HG02759 (cell line): ENCODE measurements around the gene ATP5PB.

ENCODE experiments used
- ATAC-seq: cut with Tn5 transposase; IDR thresholded peaks from one replicate; pipeline ENCODE4 v1.9.1; 2021; ENCODE audit warnings: mild to moderate bottlenecking, moderate library complexity; ENCODE audit not compliant: unreplicated experiment

ATP5PB gene

DNA sequence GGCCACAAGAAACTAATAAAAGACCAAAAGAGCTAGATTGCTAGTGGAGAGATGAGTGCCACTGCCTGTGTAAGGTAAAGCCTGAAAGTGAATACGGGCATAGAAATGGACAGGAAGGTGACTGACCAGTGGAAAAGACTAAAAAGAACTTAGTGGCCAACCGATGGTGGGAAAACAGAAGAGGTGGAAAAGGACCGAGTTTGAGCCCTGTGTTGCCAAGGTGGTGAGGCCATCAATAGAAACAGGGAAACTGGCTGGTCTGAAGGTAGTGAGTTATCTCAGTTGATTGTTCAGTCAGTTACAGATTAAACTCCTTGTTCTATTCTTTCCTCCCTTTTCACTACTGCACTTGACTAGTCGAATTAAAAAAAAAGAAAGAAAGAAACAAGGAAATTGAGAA is 2.7 kb upstream of the ATP5PB start:
- no peak for ATAC-seq

DNA sequence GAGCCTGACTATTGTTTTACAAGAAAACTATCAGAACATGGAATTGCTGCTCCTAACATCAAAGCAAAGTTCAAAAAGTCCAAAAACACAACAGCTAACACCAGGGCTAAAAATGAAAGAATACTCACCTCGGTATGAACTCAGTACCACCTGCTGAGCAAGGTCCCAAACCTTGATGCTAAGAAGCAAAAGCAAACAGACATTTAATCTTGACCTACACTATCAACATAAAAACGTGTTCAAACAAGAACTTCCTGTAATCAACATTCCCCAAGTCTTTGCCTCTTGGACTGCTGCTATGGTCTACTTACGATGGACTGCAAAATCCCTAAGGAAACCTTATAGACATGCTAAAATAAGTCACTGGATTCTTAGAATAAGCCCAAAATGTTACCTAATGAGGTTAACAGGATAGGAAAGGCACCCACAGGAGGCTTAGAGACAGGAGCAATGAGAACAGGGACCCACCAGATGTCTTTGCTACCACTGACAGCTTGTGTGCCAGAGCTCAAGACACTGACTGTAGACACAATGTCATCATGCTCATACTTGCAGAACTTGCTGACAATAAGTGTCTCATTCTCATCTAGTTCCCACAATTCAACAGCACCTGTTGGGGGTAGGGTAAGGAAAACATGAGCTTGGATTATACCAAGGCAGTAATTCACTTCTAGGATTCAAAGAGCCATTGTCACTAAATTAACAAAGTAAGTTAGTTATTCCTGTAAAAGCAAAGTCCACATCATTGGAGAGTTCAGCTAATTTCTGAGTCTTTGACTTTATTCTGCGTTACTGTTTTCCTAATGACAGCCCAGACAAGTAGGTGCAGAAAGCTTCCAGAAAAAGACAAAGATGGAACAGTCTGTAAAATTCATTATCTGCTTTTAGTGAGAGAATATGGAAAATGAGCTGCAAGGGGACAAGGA is 2.0 kb upstream of the ATP5PB start:
- no peak for ATAC-seq

DNA sequence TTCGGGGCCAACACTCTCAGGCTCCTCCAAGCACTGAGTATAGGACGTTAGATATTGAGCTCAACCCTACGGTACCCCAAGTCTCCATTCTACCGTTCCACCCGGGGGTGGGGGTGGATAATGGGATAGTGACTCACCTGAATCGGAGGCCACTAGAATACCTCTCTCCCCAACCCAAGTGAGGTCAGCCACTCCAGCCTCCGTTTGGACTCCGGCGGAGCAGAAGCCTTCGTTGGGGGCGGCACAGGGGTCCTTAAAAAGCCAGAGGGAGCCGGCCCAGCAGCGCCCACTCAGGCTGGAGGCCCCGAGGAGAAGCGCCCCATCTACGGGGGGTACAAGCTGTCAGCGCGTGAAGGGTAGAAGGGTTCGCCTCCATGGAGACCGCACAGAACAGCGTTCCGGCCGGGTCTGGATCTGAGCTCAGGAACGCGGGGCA is 764 bp upstream of the ATP5PB start:
- peak; percentile 11 for ATAC-seq

DNA sequence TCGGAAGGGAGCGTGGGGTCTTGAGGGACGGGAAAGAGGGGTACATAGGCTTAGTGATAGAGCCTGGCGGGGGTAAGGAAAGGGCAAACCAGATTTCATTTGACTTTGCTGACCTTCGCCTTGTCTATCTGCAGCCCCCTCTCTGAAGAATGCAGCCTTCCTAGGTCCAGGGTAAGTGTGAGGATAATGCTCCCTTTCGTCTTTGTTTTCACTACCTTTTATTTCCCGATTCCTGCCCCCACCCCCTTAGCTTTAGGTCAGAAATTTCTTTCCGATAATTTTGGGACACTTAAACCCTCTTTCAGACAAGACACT is 396 bp downstream of the ATP5PB start:
- no peak for ATAC-seq

DNA sequence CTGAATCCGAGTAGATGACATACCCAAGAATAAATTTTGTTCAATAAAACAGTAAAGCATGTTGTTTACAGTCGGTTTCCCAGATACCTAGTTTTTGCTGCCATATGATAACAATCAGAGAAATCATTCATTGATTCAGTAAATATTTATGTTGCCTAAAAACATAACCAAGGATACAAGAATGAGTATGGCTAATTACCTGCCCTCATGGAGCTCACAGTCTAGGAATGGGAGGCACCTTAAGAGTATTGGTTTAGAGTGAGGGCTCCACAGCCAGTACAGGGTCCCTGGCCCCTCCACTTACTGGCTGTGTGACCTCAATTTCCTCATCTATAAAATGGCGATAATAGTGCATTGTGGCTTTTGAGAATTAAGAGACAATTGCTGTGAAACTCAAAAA is 921 bp downstream of the ATP5PB start:
- no peak for ATAC-seq

DNA sequence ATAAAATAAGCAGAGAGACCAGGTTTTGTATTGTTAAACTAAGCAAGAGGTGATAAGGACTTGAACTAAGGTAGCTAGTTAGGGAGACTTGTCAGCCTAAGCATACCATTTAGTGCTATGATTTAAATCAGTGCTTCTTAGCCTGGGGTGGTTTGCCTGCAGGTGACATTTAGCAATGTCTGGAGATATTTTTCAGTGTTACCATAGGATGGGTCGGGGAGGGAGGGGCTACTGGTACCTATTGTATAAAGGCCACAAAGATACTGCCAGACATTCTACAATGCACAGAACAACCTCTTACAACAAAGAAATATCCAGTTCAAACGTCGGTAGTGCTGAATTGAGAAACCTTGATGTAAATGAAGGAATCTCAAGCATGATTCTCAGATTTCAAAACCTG is 3.3 kb downstream of the ATP5PB start:
- ATAC-seq, result no peak

DNA sequence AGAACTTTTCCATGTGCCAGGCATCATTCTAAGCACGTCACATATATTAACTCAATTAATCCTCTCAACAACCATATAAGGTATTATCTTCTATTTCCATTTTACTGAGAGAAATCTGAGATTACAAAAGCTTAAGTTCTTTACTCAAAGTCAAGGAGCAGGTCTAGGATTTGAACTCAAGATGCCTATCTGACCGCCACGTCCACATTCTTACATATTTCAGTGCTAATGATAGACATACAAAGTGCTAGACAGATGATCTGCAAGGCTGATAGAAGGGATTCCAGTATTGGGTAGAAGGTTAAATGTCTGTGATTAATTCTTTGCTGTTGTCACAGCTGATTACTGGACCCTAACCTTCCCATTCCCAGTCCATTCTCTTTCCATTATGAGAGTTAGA is 4.4 kb downstream of the ATP5PB start:
- no peak for ATAC-seq

DNA sequence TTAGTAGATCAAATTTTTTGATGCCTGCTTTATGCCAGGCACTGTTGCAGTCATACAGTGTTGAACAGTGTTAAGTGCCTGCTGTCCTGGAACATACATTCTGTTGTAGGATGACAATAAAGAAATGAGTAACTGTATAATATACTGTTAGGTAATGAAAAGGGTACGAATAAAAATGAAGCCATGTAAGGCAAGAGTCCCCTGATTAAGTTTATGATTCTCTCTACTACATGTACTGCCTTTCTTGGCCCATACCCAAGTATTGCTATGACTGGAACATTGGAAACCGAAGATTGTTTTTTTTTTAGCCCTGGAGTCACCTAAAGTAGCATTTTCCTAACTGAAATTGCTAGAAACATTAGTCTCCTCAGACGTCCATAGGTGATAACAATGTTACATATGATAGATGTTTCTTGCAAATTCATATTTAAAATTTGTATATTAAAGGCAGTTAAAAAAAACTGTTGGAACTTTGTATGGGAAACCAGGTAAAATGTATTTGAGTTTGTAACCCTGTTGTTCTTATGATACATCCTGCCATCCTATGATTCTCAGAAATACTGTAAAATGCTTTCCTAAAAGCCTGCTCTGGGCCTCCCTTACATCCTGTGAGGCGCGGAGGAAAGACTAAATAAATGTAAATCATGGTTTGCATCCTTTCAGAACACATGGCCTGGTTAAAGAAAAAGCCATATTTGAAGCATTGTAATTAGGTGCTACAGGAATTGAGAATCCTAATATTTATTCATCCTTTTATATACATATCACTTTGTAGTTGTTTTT is 5.8 kb downstream of the ATP5PB start:
- ATAC-seq, result no peak

DNA sequence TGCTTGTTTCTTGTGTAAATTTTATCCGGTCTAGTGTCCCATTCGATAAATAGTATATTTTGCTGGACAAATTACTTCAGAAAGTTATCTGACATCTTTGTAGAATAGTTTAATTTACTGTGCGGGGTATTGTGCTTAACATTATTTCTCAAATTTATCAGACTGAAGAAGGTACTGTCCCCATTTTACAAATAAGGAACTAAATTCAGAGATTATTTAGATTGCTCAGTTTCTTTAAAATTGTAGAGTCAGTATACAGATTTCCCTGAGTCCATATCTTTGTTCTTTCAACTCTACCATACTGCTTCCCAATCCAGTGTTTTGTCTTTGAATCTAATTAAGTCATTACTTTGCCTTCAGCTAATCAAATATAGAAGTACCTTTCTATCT is 6.4 kb downstream of the ATP5PB start:
- ATAC-seq, result no peak

DNA sequence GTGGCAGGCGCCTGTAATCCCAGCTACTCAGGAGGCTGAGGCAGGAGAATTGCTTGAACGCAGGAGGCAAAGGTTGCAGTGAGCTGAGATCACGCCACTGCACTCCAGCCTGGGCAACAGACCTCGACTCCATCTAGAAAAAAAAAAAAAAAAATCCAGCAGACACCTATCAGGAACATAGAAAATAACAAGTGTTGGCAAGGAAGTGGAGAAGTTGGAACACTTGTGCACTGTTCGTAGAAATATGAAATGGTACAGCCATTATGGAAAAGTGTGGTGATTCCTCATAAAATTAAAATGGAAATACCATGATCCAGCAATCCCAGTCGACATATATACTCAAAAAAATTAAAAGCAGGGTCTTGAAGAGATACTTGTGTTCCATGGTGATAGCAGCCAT is 12.5 kb downstream of the ATP5PB start:
- no peak for ATAC-seq

DNA sequence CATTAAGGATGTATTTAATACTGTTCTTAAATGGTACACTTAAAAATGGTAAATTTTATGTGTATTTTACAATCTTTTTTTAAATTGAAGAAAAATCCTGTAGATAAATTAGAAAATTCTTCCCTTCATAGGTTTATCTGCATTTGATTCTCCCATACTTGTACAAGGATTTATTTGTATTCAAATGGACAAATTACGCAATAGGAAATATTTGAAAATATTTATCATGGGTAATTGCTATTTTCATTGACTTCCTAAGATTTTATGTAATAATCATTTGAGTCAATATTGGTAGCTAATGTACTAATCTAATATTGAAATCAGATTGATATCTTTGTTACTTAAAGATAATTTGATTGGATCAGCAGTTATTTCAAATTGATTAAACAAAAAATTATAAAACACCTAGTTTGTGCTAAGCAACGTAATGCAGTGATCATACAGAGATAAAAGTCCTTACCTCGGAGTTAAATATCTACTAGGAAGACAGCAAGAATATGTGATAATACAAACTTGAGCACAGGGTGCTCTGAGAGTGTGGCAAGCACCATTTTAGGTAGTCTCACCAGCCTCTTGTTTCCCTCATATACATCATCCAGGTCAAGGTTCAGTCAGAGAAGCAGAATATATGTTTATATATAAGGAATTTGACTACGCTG is 13.2 kb downstream of the ATP5PB start:
- no peak for ATAC-seq

DNA sequence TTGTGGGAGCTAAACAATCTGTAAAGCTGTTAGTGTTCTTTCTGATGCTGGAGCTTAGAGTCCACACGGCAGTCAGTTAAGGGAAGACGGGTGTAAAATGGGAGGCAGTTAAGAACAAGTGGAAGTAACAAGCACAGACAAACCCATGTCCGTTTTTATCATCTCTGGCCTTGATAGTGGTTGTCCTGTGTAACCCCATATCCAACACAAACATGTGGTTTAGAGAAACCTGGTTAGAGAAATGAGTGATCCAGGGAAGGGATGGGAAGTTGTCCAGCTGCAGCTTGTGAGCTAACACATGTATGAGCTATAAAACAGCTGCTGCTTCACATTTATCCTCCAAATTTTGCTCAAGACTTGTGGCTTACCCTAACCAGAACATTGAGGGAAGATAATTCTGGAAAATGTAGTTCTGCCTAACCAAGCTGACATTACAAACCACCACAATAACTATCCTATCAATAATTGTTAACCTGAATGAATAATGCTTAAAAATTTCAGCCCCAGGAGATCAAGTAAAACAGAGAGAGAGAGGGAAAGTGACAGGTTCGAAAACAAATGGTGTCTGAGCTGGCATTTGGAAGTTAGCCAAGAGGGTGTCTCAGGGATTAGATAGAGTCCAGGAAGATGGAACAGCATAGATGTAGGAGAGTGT is 13.9 kb downstream of the ATP5PB start:
- ATAC-seq, result no peak

DNA sequence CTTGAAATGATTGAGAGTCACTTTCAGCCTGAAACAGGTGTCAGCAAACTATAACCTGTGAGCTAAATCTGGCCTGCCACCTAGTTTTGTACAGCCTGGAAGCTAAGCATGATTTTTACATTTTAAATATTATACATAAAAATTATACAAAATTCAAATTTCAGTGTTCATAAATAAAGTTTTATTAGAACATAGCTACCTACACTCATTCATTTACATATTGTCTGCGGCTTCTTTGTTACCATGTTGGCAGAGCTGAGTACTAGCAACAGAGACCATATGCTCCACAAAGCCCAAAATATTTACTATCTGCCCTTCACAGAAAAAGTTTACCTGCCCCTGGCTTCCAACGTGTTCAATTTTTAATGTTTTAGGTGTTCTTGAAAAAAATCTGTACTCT is 16.5 kb downstream of the ATP5PB start:
- ATAC-seq, result no peak

DNA sequence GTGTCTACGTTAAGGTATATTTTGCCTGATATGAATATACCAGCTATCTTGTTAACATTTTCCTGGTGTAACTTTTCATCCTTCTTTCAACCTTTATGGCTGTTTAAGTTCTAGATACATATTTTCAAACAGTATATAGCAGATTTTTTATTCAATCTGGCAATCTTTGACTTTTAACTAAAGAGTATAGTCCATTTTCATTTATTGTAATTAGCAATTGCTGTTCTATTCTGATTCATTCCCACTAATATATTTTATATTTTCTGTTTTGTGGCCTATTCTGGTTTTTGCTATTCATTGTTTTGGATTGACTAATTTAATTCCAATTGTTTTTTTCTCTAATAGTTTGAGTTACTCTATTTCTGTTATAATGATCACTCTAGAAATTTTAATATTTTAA is 17.2 kb downstream of the ATP5PB start:
- ATAC-seq, result no peak

DNA sequence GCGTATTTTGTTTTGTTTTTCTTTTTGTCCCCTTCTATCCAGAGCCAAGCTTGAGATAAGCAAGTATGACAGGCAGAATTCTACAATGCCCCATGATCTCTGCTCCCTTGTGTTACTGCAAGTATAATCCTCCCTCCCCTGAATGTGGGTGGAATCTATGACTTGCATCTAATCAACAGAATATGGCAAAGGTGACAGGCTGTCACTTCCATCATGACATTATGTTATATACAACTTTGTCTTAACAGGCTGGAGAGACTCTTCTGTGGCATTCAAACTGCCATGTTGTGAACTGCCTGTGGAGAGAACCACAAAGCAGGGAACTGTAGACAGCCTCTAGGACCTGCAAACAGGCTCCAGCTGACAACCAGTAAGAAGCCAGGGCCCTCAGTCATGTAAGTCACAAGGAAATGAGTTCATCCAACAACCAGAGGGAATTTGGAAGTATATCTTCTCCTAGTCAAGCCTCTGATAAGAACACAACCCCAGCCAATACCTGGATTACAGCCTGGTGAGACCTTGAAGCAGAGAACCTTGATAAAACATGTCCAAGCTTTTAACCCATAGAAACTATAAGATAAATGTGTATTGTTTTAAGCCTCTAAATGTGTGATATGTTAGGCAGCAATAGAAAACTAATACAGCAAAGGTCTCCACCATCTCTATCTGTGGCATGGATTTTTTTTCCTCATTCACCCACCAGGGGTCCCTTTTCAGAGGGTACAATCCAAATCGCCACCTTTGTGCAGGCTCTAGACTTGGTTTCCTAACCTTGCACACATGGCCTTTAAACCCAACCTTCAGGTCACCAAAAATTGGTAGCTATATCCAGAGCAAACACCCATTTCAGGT is 18.8 kb downstream of the ATP5PB start:
- no peak for ATAC-seq

DNA sequence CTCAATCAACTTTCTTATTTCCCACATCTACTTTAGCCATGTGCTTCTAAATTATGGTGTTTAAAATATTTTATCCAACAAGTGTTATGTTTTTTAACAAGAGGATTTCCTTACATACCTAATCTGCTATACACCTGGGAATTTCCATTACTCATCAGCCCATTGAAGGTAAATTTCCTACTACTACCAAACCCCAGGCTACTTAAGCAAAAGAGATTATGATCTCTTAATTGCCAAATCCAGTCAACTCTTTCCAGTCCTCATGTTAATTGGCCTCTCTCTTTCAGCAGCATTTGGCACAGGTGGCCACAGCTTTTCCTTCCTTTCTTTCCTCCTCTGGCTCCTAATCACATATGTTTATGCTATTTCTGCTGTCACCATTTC is 19.4 kb downstream of the ATP5PB start:
- no peak for ATAC-seq

DNA sequence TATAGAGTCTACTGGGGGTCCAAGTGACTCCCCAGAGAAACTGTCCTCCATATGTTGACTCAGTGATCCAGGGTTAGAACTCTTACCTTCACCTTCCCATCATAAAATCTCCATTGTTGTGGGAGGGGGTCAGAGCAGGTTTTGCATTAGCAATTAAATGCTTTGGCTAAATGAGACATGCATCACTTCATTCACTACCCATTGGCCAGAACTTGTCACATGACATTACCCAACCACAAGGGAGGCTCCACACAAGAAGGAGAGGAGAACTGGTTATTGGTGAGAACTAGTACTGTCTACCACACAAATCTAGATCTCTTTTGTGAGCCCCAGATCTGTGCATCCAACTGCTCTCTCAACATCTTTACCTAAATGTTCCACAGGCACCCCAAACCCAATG is 20.3 kb downstream of the ATP5PB start:
- ATAC-seq, result no peak

DNA sequence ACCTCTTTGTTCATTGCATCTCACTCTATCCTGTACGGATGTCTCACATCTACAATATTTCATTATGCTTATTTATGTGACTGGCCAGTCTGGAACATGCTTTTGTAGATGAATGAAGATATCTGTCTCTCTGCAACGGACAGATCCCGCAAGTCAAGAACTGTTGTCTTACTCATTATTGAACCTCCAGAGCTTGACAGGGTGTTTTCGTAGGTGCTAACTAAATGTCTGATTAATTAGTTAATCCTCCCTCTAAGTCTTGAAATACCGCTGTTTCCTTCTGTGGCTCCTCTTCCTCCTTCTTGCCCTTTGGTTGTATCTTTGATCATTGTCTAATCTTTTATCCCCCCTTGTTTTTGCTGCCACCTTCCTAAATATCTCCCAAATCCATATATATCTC is 21.3 kb downstream of the ATP5PB start:
- no peak for ATAC-seq

DNA sequence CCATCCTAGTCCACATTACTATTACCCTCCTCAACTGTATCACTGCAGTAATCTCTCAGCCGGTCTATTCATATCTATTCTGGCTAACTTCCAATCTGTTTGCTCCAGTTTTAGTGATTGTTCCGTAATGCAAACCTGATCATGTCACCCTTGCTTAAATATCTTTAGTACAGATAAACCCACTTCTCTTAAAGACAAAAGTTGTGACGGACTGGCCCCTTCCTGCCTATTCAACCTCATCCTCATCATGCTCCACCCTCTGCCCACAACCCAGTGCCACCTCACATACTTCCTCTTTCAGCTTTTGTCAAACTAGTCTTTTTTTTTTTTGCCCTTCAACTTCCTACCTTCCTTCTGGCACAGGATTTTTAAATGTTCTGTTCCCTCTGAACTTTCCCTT is 21.7 kb downstream of the ATP5PB start:
- ATAC-seq, result peak; percentile 59

DNA sequence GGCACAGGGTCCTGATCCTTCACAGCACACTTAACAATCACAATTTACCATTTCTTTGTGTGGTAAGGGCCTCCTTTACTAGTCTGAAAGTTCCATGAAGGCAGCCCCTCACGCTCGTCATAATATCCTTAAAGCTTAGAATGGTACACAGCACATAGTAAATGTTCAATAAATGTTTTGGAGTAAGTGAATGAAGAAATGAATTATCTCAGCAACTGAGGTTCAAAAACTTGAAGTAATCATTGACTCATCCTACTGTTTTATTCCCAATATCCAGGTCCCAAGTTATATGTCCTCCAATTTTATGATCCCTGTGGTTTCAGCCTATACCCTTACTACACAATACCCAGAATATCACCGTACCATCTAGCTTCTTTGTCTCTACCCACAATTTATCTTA is 22.3 kb downstream of the ATP5PB start:
- ATAC-seq, result no peak
